ENCODE results near the gene OR6C2. TPM values are rescaled to one million over a fixed set of nuclear protein-coding genes. Genes with fewer than 3 reads are reported as not detected.
"Not testable (repeated sequence)": the region's sequence is repeated elsewhere in the genome, so short reads cannot be mapped to it uniquely, and the experiment has no call there.

OR6C2 gene
- total RNA-seq, 4 donors from 2014 or later: 0.22 TPM; not detected in 3

- Histone ChIP-seq H3K36me3 (no peaks in the 10 kb centered on the region), H3K4me3 (no peak overlapping the region), H3K9me3 (no peaks in the 10 kb centered on the region), H3K4me1 (no peaks in the 10 kb centered on the region), H3K27ac (no peak overlapping the region), H3K27me3 (peaks cover 0 to 8% (median 0%) of the 10 kb centered on the region in 4 donors)
- no peak for DNase-seq
- intact Hi-C loops (cut with DNase I): no loop called here
- WGBS, 2 donors: 63 to 85% methylated on average over 1 of the region's 1 CpG
- TF ChIP-seq POLR2A (IDR thresholded peaks at IDR 0.05): no peak
- TF ChIP-seq, protein P1, sequence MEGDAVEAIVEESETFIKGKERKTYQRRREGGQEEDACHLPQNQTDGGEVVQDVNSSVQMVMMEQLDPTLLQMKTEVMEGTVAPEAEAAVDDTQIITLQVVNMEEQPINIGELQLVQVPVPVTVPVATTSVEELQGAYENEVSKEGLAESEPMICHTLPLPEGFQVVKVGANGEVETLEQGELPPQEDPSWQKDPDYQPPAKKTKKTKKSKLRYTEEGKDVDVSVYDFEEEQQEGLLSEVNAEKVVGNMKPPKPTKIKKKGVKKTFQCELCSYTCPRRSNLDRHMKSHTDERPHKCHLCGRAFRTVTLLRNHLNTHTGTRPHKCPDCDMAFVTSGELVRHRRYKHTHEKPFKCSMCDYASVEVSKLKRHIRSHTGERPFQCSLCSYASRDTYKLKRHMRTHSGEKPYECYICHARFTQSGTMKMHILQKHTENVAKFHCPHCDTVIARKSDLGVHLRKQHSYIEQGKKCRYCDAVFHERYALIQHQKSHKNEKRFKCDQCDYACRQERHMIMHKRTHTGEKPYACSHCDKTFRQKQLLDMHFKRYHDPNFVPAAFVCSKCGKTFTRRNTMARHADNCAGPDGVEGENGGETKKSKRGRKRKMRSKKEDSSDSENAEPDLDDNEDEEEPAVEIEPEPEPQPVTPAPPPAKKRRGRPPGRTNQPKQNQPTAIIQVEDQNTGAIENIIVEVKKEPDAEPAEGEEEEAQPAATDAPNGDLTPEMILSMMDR (IDR thresholded peaks at IDR 0.05): no peak
Measured at GRCh38 chr12:55416961-55417360, 26.9 kb upstream of the OR6C2 start.

DNA sequence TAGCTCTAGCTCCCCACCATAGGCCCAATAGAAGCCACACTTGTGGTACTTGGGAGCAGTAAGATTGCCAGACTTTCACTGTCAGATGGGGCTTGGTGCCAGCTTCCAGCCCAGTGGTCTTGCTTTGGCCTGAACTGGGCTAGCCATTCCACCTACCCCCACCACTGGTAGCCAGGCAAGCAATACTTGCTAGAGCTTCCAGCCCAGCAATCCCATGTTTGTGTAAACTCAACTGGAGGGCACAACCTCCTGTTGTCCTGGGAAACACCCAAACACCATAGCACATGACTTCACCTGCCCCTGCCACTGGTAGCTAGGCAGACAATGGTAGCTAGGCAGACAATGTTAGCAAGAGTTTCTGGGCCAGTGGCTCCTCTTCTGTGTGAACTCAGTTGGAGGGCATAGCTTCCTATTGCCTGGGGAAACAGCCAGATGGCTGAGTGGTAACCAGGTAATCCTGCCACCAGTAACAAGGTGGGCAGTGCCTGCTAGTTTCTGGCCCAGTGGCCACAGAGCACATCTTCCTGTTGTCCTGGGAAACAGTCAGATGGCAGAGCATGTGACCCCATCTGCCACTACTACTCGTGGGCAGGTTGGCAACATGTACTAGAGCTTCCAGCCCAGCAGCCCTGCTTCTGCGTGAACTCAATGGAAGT lies 23.4 kb upstream of the OR6C2 start:
- WGBS, 2 donors: 60 to 61% methylated on average over 2 of the region's 2 CpGs
- intact Hi-C loops (cut with DNase I): no loop called here
- peaks cover 0 to 8% (median 0%) of the 10 kb centered on the region in 4 donors for H3K27me3 ChIP-seq
- no peaks in the 10 kb centered on the region for H3K36me3 ChIP-seq
- no peak overlapping the region for H3K27ac ChIP-seq
- no peaks in the 10 kb centered on the region for H3K9me3 ChIP-seq
- no peak for TF ChIP-seq POLR2A (IDR thresholded peaks at IDR 0.05)
- TF ChIP-seq, protein P1 (IDR thresholded peaks at IDR 0.05): no peak
- H3K4me1 ChIP-seq: no peaks in the 10 kb centered on the region
- DNase-seq: no peak
- no peak overlapping the region for H3K4me3 ChIP-seq

DNA sequence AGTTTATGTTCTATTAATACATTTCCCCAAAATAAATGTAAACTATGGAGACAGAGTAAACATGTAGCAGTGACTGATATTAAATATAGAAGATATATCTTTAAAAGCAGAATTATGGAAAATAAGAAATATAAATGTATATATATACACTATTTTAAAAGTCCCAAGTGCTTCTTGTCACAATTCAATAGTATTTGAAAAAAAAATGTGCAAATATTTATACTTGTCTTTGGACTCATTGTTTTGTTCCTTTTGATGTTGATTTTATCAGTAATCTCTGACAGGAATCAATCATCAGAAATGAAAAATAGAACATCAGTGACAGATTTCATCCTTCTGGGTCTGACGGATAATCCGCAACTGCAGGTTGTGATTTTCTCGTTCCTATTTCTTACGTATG lies 17.9 kb upstream of the OR6C2 start, which contains the start of gene OR6C76:
Gene OR6C76 (plus strand): TSS at position 301 of the 400 bp plus-strand sequence. CDS start 0 bp downstream, at position 301.
- WGBS, 2 donors: 55 to 68% methylated on average over 4 of the region's 4 CpGs
- no peaks in the 10 kb centered on the region for H3K4me1 ChIP-seq
- H3K4me3 ChIP-seq: no peak within 1 kb of the TSS
- intact Hi-C loops (cut with DNase I): no loop called here
- no peaks in the 10 kb centered on the region for H3K27me3 ChIP-seq
- no peak for DNase-seq
- H3K9me3 ChIP-seq: no peaks in the 10 kb centered on the region
- no peaks in the 10 kb centered on the region for H3K36me3 ChIP-seq
- no peak for TF ChIP-seq POLR2A (IDR thresholded peaks at IDR 0.05)
- TF ChIP-seq, protein P1 (IDR thresholded peaks at IDR 0.05): no peak
- no peak within 1 kb of the TSS for H3K27ac ChIP-seq

DNA sequence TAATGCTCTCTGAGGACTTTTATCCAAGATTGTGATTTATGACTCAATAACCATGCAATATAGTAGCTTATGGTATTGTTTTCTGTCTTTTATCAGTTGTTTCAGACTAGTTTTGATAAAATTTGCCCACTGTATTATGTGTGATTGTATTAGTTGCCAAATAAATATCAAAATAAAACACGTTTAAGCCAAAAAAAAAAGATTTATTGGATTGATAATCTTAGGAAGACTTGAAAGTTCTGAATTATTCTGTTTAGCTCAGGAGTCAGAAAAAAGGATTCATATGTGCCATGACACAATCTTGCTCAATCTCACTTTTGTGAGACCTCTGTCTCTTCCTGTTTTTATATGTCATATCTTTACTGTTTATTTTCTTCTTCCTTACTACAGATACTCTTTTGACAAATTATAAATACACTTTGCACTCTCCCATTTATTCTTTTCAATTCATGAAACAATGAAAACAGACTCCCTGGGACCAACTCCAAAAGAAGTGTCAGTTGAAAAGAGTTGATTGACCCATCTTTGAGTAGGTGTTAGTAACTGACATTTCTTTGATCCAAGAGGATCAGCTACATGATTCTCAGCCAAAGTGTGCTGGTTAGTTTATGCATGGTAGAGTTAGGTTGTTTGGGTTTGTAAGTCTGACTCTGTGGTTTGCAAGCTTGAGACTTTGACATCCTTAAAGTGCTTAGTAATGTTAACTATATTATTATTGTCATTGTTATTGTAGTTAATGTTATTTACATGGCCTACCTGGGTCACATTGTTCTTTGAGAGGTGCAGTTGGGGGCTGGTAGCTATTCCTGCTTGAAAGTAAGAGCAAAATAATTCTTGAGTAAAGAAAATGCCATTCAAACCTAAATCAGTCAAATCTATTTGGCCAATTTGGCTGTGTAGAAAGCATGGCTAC lies 15.3 kb upstream of the OR6C2 start:
- 8 to 17% methylated on average over 1 of the region's 1 CpG for WGBS, 2 donors
- Histone ChIP-seq H3K9me3 (no peaks in the 10 kb centered on the region), H3K4me3 (no peak overlapping the region), H3K4me1 (no peaks in the 10 kb centered on the region), H3K27me3 (no peaks in the 10 kb centered on the region), H3K36me3 (no peaks in the 10 kb centered on the region), H3K27ac (no peak overlapping the region)
- TF ChIP-seq POLR2A (IDR thresholded peaks at IDR 0.05): no peak
- TF ChIP-seq, protein P1 (IDR thresholded peaks at IDR 0.05): no peak
- intact Hi-C loops (cut with DNase I): no loop called here
- no peak for DNase-seq

- H3K9me3 ChIP-seq; DNase-seq; intact Hi-C loops (cut with DNase I); H3K4me3 ChIP-seq; H3K27ac ChIP-seq; H3K4me1 ChIP-seq; H3K27me3 ChIP-seq; H3K36me3 ChIP-seq: not testable (repeated sequence)
- WGBS, 2 donors: 76 to 81% methylated on average over 5 of the region's 5 CpGs
Measured at GRCh38 chr12:55441233-55441632, 2.6 kb upstream of the OR6C2 start.

Measured in esophagus squamous epithelium (tissue), 5 donors.